HCT116 (cell line): Measurements from ENCODE around the gene PRDM2. TPM values are rescaled to one million over a fixed set of nuclear protein-coding genes. Genes with fewer than 3 reads are reported as not detected.
"Not testable (repeated sequence)": the region's sequence is repeated elsewhere in the genome, so short reads cannot be mapped to it uniquely, and the experiment has no call there.

Experiments used
- ATAC-seq: fragments of 200-7000 bp; cut with Tn5 transposase; 2 replicates; pipeline ENCODE4 v1.9.1; 2020; ENCODE audit warnings: mild to moderate bottlenecking, moderate library complexity
- BruUV-seq: library from RNA; stranded (reverse); fragments of 400-500 nt; replicated peaks from 2 replicates; lab custom pipeline; 2021; lab: Mats Ljungman, UMichigan
- CTCF ChIA-PET: fragments of 300-600 bp; sonication (Branson Sonifier 250); formaldehyde crosslinking; loops from one replicate; lab custom pipeline; 2021; ENCODE audit warnings: antibody characterized with exemption; lab: Charles Lee
- POLR2A ChIA-PET: fragments of 300-600, 350-600 bp; sonication (Branson Sonifier 250); formaldehyde crosslinking; loops from one replicate; lab custom pipeline; 2021; ENCODE audit warnings: antibody characterized with exemption; lab: Charles Lee
- RAD21 ChIA-PET, 2 experiments: fragments of 300-600 bp; sonication (Branson Sonifier 250); formaldehyde crosslinking; loops; one replicate each; lab custom pipeline; 2023; ENCODE audit warnings: low total read pairs in 2 of 2; ENCODE audit not compliant: uncharacterized antibody in 2 of 2, unreplicated experiment in 2 of 2, low non-redundant PET in 1 of 2; lab: Charles Lee
- DNase-seq: peaks from one replicate; pipeline ENCODE4 v3.0.0-alpha.2; 2010; ENCODE audit warnings: low read depth, low spot score
- H2AFZ ChIP-seq: fragments of 200-600 bp; shearing (Covaris generic), sonication (generic); 2 replicates; pipeline ENCODE4 v1.6.1; 2017; ENCODE audit warnings: low read depth, mixed run types, mixed read lengths, antibody characterized with exemption, low read length; ENCODE audit not compliant: poor library complexity, severe bottlenecking
- H3K27ac ChIP-seq: 2 replicates; pipeline ENCODE4 v1.5.1; 2012; ENCODE audit warnings: low read depth, low read length
- H3K27me3 ChIP-seq: fragments of 200-600 bp; sonication (generic); 2 replicates; pipeline ENCODE4 v1.6.1; 2016; ENCODE audit warnings: mixed run types, low read length, mixed read lengths; ENCODE audit not compliant: insufficient read depth
- H3K36me3 ChIP-seq, 2 experiments: fragments of 200-500 bp in 1 of 2; fragments of 200-600 bp in 1 of 2; sonication (Bioruptor generic) in 1 of 2; sonication (generic) in 1 of 2; 2 replicates each; pipeline versions ENCODE4 v1.5.1 to v1.6.1; 2014 to 2016; ENCODE audit warnings: low read length in 2 of 2, inconsistent platforms in 1 of 2, mixed read lengths in 1 of 2, mixed run types in 1 of 2; ENCODE audit not compliant: insufficient read depth in 2 of 2, control insufficient read depth in 1 of 2
- H3K4me1 ChIP-seq, 2 experiments: fragments of 200-600 bp in 1 of 2; sonication (generic) in 1 of 2; 2 replicates each; pipeline versions ENCODE4 v1.5.1 to v1.6.1; 2012 to 2017; ENCODE audit warnings: low read length in 2 of 2, inconsistent platforms in 1 of 2, mild to moderate bottlenecking in 1 of 2, mixed read lengths in 1 of 2, mixed run types in 1 of 2, moderate library complexity in 1 of 2; ENCODE audit not compliant: insufficient read depth in 2 of 2, control insufficient read depth in 1 of 2
- H3K4me2 ChIP-seq: fragments of 200-600 bp; sonication (generic); 2 replicates; pipeline ENCODE4 v1.6.1; 2017; ENCODE audit warnings: mixed run types, low read length, mixed read lengths
- H3K4me3 ChIP-seq, 2 experiments: fragments of 200-600 bp in 1 of 2; sonication (generic) in 1 of 2; replicated peaks in 1 of 2; 2 replicates each; pipeline ENCODE4 v1.5.1; 2011 to 2016; ENCODE audit warnings: low read length in 2 of 2, control low read depth in 1 of 2, low read depth in 1 of 2, mild to moderate bottlenecking in 1 of 2, mixed read lengths in 1 of 2, mixed run types in 1 of 2
- H3K79me2 ChIP-seq: fragments of 200-600 bp; sonication (generic); 2 replicates; pipeline ENCODE4 v1.6.1; 2017; ENCODE audit warnings: mild to moderate bottlenecking, mixed run types, low read length, moderate library complexity, mixed read lengths; ENCODE audit not compliant: insufficient read depth
- H3K9ac ChIP-seq: fragments of 200-600 bp; sonication (generic); 2 replicates; pipeline ENCODE4 v1.6.1; 2016; ENCODE audit warnings: low read length, mixed read lengths
- H3K9me2 ChIP-seq: fragments of 200-600 bp; sonication (generic), shearing (Covaris generic); 2 replicates; pipeline ENCODE4 v1.6.1; 2017; ENCODE audit warnings: mixed run types, mild to moderate bottlenecking, moderate library complexity; ENCODE audit not compliant: insufficient read depth
- H3K9me3 ChIP-seq, 2 experiments: fragments of 200-500 bp in 1 of 2; fragments of 200-600 bp in 1 of 2; sonication (Bioruptor generic) in 1 of 2; sonication (generic) in 1 of 2; 2 replicates each; pipeline ENCODE4 v1.6.1; 2014 to 2017; ENCODE audit warnings: low read length in 2 of 2, mixed read lengths in 2 of 2, inconsistent platforms in 1 of 2, low read depth in 1 of 2, mild to moderate bottlenecking in 1 of 2, mixed run types in 1 of 2, moderate library complexity in 1 of 2; ENCODE audit not compliant: control insufficient read depth in 1 of 2, insufficient read depth in 1 of 2
- H4K20me1 ChIP-seq: fragments of 200-600 bp; sonication (generic), shearing (Covaris generic); 2 replicates; pipeline ENCODE4 v1.6.1; 2017; ENCODE audit warnings: mixed run types, mild to moderate bottlenecking, moderate library complexity; ENCODE audit not compliant: insufficient read depth
- ELF1 ChIP-seq: IDR thresholded peaks from 2 replicates; pipeline ENCODE4 v1.6.1; 2012; ENCODE audit warnings: low read depth, borderline replicate concordance
- EZH2 ChIP-seq: fragments of 200-600 bp; sonication (generic); IDR thresholded peaks from 2 replicates; pipeline ENCODE4 v1.6.1; 2017; ENCODE audit warnings: antibody characterized with exemption, mixed run types
- FOSL1 ChIP-seq: IDR thresholded peaks from 2 replicates; pipeline ENCODE4 v1.6.1; 2012; ENCODE audit warnings: low read depth
- MAX ChIP-seq: IDR thresholded peaks from 2 replicates; pipeline ENCODE4 v1.6.1; 2012
- POLR2A ChIP-seq: IDR thresholded peaks from 2 replicates; pipeline ENCODE4 v1.7.0; 2011; ENCODE audit warnings: borderline replicate concordance; ENCODE audit not compliant: insufficient read depth, insufficient read length; ENCODE audit errors: extremely low read depth
- POLR2AphosphoS5 ChIP-seq: IDR thresholded peaks from 2 replicates; pipeline ENCODE4 v1.6.1; 2011; ENCODE audit warnings: mild to moderate bottlenecking, low read depth, low read length, moderate library complexity
- RAD21 ChIP-seq: IDR thresholded peaks from 2 replicates; pipeline ENCODE4 v1.6.1; 2012; ENCODE audit warnings: low read depth, mild to moderate bottlenecking
- SIN3A ChIP-seq: IDR thresholded peaks from 2 replicates; pipeline ENCODE4 v1.6.1; 2012; ENCODE audit warnings: low read depth
- SRF ChIP-seq: IDR thresholded peaks from 2 replicates; pipeline ENCODE4 v1.6.1; 2012; ENCODE audit warnings: low read depth
- TCF7L2 ChIP-seq: IDR thresholded peaks from 2 replicates; pipeline ENCODE4 v1.7.0; 2011; ENCODE audit warnings: borderline replicate concordance, inconsistent platforms; ENCODE audit not compliant: insufficient read depth, insufficient read length; ENCODE audit errors: extremely low read depth
- YY1 ChIP-seq: IDR thresholded peaks from 2 replicates; pipeline ENCODE4 v1.6.1; 2011; ENCODE audit warnings: low read length, low read depth, moderate library complexity, mild to moderate bottlenecking; ENCODE audit not compliant: insufficient replicate concordance; ENCODE audit errors: extremely low read depth
- ZBTB33 ChIP-seq: IDR thresholded peaks from 2 replicates; pipeline ENCODE4 v1.6.1; 2011; ENCODE audit warnings: mild to moderate bottlenecking, low read length, moderate library complexity; ENCODE audit not compliant: insufficient replicate concordance; ENCODE audit errors: extremely low read depth
- ZFX ChIP-seq: fragments of 450-650 bp; IDR thresholded peaks from 2 replicates; pipeline ENCODE4 v1.6.1; 2017
- ZNF274 ChIP-seq: fragments of 200-500 bp; sonication (Bioruptor generic); IDR thresholded peaks from 2 replicates; pipeline ENCODE4 v1.6.1; 2014; ENCODE audit warnings: mild to moderate bottlenecking, low read depth, low read length, inconsistent platforms
- intact Hi-C: fragments of 100-400 bp; cut with micrococcal nuclease; formaldehyde crosslinking; loops from 2 replicates; pipeline ENCODE4 v1.10.0; 2022
- total RNA-seq: library from RNA; stranded (reverse); gene quantifications from one replicate; pipeline ENCODE4 v1.2.1, GENCODE V29; 2021; ENCODE audit not compliant: unreplicated experiment
- TF ChIP-seq, protein P1 (sequence below): IDR thresholded peaks from 2 replicates; pipeline ENCODE4 v1.6.1; 2012
- TF ChIP-seq, protein P2 (sequence below), 3 experiments: fragments of 200-600 bp in 1 of 3; sonication (generic) in 1 of 3; IDR thresholded peaks in 2 of 3; conservative IDR thresholded peaks in 1 of 3; 2 replicates each; pipeline ENCODE4 v1.5.1; 2012 to 2017; ENCODE audit warnings: low read depth in 2 of 3, low read length in 2 of 3, antibody characterized with exemption in 1 of 3, borderline replicate concordance in 1 of 3, control low read depth in 1 of 3, mild to moderate bottlenecking in 1 of 3, mixed read lengths in 1 of 3, mixed run types in 1 of 3, moderate library complexity in 1 of 3; ENCODE audit not compliant: insufficient read depth in 1 of 3

The PRDM2 gene
- total RNA-seq, 1 experiment from 2014 or later = 17.3 TPM

DNA sequence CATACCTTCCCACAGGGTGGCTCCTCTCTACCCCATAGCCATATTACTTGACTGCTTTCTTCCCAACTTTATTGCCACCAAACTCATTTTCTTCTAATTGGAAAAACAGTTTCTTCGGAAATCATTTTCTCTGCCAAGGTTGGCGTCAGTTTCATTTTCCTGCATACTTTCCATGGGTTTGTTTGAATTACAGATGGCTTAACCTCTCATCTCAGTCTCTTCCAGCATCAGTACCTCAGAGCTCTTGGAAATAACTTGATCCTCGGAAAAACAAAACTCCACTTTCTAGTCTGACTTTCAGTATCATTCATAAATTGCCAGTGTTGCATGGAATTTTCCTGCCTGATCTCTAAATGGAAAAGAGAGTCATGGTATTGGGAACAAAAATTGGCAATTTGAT lies 20.3 kb upstream of the PRDM2 start:
- TF ChIP-seq RAD21 (no peak), EZH2 (no peak), FOSL1 (no peak), YY1 (no peak), POLR2AphosphoS5 (no peak), ZBTB33 (no peak), ZNF274 (no peak), POLR2A (no peak), MAX (no peak), ZFX (no peak), ELF1 (no peak), TCF7L2 (no peak), SRF (no peak), SIN3A (no peak)
- TF ChIP-seq, protein P1, sequence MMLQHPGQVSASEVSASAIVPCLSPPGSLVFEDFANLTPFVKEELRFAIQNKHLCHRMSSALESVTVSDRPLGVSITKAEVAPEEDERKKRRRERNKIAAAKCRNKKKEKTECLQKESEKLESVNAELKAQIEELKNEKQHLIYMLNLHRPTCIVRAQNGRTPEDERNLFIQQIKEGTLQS = no peak
- TF ChIP-seq, protein P2, sequence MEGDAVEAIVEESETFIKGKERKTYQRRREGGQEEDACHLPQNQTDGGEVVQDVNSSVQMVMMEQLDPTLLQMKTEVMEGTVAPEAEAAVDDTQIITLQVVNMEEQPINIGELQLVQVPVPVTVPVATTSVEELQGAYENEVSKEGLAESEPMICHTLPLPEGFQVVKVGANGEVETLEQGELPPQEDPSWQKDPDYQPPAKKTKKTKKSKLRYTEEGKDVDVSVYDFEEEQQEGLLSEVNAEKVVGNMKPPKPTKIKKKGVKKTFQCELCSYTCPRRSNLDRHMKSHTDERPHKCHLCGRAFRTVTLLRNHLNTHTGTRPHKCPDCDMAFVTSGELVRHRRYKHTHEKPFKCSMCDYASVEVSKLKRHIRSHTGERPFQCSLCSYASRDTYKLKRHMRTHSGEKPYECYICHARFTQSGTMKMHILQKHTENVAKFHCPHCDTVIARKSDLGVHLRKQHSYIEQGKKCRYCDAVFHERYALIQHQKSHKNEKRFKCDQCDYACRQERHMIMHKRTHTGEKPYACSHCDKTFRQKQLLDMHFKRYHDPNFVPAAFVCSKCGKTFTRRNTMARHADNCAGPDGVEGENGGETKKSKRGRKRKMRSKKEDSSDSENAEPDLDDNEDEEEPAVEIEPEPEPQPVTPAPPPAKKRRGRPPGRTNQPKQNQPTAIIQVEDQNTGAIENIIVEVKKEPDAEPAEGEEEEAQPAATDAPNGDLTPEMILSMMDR (IDR thresholded peaks at IDR 0.05 in 2 of 3, conservative IDR thresholded peaks at IDR 0.05 in 1 of 3; ENCODE audit: borderline replicate concordance in 1 of 3, insufficient read depth in 1 of 3, low read depth in 2 of 3, low read length in 2 of 3) = no peak
- TF ChIP-seq, all 23 proteins: peak for 0
- no TSS peak for BruUV-seq
- ChIA-PET CTCF (no interaction called here), RAD21 (no interaction called here), POLR2A (no interaction called here)
- ATAC-seq = no peak
- no peak overlapping the region for H3K27ac ChIP-seq
- H3K4me3 ChIP-seq = no peak overlapping the region
- no peak overlapping the region for H2AFZ ChIP-seq
- H3K27me3 ChIP-seq = no peaks in the 10 kb centered on the region
- H3K79me2 ChIP-seq = no peaks in the 10 kb centered on the region
- no peaks in the 10 kb centered on the region for H4K20me1 ChIP-seq
- H3K9ac ChIP-seq = no peak overlapping the region
- H3K36me3 ChIP-seq = no peaks in the 10 kb centered on the region
- intact Hi-C loops = no loop called here
- no peak for DNase-seq
- H3K9me2 ChIP-seq = no peaks in the 10 kb centered on the region
- H3K9me3 ChIP-seq = no peaks in the 10 kb centered on the region
- H3K4me2 ChIP-seq = no peak overlapping the region
- no peaks in the 10 kb centered on the region for H3K4me1 ChIP-seq

GRCh38 chr1:13680609-13681008 lies 19.4 kb upstream of the PRDM2 start:
- BruUV-seq, H3K79me2 ChIP-seq, ATAC-seq, H3K4me1 ChIP-seq, POLR2A ChIA-PET, DNase-seq, H3K9me3 ChIP-seq, H2AFZ ChIP-seq, H4K20me1 ChIP-seq, H3K9ac ChIP-seq, H3K9me2 ChIP-seq, H3K4me3 ChIP-seq, H3K4me2 ChIP-seq, H3K36me3 ChIP-seq, CTCF ChIA-PET, H3K27me3 ChIP-seq, RAD21 ChIA-PET, intact Hi-C loops, H3K27ac ChIP-seq: not testable (repeated sequence)
